ENCODE results near the gene UBL4A.

- TF ChIP-seq, protein P1, sequence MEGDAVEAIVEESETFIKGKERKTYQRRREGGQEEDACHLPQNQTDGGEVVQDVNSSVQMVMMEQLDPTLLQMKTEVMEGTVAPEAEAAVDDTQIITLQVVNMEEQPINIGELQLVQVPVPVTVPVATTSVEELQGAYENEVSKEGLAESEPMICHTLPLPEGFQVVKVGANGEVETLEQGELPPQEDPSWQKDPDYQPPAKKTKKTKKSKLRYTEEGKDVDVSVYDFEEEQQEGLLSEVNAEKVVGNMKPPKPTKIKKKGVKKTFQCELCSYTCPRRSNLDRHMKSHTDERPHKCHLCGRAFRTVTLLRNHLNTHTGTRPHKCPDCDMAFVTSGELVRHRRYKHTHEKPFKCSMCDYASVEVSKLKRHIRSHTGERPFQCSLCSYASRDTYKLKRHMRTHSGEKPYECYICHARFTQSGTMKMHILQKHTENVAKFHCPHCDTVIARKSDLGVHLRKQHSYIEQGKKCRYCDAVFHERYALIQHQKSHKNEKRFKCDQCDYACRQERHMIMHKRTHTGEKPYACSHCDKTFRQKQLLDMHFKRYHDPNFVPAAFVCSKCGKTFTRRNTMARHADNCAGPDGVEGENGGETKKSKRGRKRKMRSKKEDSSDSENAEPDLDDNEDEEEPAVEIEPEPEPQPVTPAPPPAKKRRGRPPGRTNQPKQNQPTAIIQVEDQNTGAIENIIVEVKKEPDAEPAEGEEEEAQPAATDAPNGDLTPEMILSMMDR (IDR thresholded peaks at IDR 0.05) = no peak
- TF ChIP-seq ZFX (IDR thresholded peaks at IDR 0.05; ENCODE audit: borderline replicate concordance) = no peak
These were observed 49.5 kb upstream of the UBL4A start for GRCh38 chrX:154535892-154536291.

All from 22Rv1 (cell line).